Astrocyte of the spinal cord (primary cell): Measurements from ENCODE around the gene BMERB1.

Experiments used
- DNase-seq: peaks from one replicate; pipeline ENCODE4 v3.0.0; 2011; ENCODE audit warnings: low read depth, low spot score
- H3K4me3 ChIP-seq: 2 replicates; pipeline ENCODE4 v1.5.1; 2011; ENCODE audit warnings: low read depth, mild to moderate bottlenecking, low read length, moderate library complexity
- CTCF ChIP-seq: IDR thresholded peaks from 2 replicates; pipeline ENCODE4 v1.5.1; 2012; ENCODE audit warnings: low read depth, mild to moderate bottlenecking, low read length, inconsistent platforms
- in situ Hi-C: cut with HindIII; loops from 2 replicates; pipeline ENCODE4 v1.10.0; 2017; ENCODE audit warnings: low sequenced_read_pairs

The BMERB1 gene

GRCh38 chr16:15610369-15610871 lies 176.0 kb downstream of the BMERB1 start:
- in situ Hi-C loops, result no loop called here
- DNase-seq, result peak; percentile 25
- no peak for TF ChIP-seq CTCF
- H3K4me3 ChIP-seq, result no peak overlapping the region

DNA sequence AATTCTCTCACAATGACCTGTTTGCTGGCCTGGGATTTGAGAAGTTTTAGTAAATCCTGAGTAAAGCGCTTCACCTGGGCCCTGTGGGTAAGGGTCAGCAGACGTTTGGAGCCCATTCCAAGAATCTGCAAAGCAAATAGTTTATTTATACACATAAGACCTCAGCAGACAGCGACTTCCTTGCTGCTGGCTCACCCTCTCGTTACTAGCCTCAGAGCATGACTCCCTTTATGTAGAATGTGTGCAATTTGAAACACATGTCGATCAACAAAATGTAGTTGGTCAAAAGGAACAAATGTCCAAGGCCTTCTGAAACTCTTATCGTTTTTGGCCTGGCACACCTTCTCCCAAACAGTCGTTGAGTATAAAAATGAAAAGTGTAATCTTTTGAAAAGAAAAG lies 177.2 kb downstream of the BMERB1 start:
- no peak for TF ChIP-seq CTCF
- in situ Hi-C loops, result no loop called here
- DNase-seq, result no peak
- H3K4me3 ChIP-seq, result no peak overlapping the region

DNA sequence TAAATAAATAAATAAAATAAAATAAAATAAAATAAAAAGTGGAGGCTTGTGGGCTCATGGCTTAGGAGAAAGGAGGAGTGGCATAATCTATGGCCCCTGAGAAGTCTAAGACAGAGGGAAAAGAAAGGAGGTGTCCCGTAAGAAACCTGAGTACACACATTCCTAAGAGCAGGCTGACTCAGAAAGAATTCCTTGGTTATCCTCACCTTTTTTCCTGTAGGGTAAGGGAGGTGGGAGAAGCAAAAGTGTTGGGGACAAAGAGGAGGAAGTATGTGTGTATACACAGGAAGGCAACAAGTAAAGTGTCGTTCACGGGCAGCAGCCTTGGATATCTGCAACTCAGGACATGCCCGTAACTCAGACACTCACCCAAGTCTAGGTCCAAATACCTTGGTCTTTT lies 179.3 kb downstream of the BMERB1 start:
- in situ Hi-C loops, result no loop called here
- H3K4me3 ChIP-seq, result no peak overlapping the region
- DNase-seq, result no peak
- TF ChIP-seq CTCF, result no peak

- no peak for DNase-seq
- in situ Hi-C loops, result no loop called here
- no peak overlapping the region for H3K4me3 ChIP-seq
- TF ChIP-seq CTCF, result no peak
Measured at GRCh38 chr16:15616012-15616411, 181.6 kb downstream of the BMERB1 start.

GRCh38 chr16:15616475-15617165 lies 182.2 kb downstream of the BMERB1 start:
- no peak for DNase-seq
- H3K4me3 ChIP-seq, result no peak overlapping the region
- in situ Hi-C loops, result no loop called here
- TF ChIP-seq CTCF, result no peak

GRCh38 chr16:15617901-15618300 lies 183.5 kb downstream of the BMERB1 start:
- no peak for TF ChIP-seq CTCF

More at GRCh38 chr16:15617901-15618300, 183.5 kb downstream of the BMERB1 start:
- in situ Hi-C loops, result no loop called here
- no peak for DNase-seq
- no peak overlapping the region for H3K4me3 ChIP-seq
